LNCaP clone FGC (cell line): Measurements from ENCODE around the gene COX10.

Experiments used
- DNase-seq: peaks from one replicate; pipeline ENCODE4 v3.0.0-alpha.2; 2011; ENCODE audit warnings: low read depth
- H3K4me3 ChIP-seq: 2 replicates; pipeline ENCODE4 v1.5.1; 2011; ENCODE audit warnings: mild to moderate bottlenecking, low read depth, low read length, control low read depth
- CTCF ChIP-seq: IDR thresholded peaks from 2 replicates; pipeline ENCODE4 v1.5.1; 2012; ENCODE audit warnings: mild to moderate bottlenecking; ENCODE audit not compliant: control insufficient read depth, insufficient read depth; ENCODE audit errors: extremely low read depth

COX10 gene

DNA sequence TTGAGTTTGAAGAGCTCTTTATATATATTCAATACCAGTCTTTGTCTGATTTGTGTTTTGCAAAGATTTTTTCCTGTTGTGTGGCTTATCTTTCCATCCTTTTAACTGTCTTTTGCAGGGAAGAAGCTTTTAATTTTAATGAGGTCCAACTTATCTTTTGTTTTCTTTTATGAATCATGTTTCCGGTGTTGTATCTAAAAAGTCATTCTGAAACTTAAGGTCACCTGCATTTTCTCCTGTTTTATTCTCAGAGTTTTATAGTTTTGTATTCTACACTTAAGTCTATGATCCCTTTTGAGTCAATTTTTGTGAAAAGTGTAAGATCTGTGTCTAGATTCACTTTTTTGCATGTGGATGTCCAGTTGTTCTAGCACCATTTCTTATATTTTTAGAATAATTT, 24.6 kb upstream of the COX10 start:
- H3K4me3 ChIP-seq: no peak overlapping the region
- DNase-seq: no peak

DNA sequence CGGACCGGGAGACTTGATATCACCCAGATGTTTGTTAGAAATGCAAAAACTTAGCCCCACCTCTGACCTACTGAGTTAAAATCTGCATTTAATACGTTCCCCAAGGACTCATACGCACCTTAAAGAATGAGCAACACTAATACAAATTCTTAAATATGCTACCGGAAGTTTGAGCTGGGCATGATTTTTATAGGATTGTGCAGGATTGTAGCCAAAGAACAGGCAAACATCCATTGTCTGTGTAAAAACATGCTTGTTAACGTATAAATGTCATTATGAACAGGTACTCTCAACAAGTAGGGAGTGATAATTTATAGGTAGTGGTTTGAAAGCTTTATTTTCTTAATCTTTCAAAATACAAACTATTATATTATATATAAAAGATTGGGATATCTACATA, 22.3 kb upstream of the COX10 start:
- no peak for TF ChIP-seq CTCF
- DNase-seq: peak; percentile 67
- no peak overlapping the region for H3K4me3 ChIP-seq

More for the DNA sequence above, 24.6 kb upstream of the COX10 start:
- TF ChIP-seq CTCF: no peak

DNA sequence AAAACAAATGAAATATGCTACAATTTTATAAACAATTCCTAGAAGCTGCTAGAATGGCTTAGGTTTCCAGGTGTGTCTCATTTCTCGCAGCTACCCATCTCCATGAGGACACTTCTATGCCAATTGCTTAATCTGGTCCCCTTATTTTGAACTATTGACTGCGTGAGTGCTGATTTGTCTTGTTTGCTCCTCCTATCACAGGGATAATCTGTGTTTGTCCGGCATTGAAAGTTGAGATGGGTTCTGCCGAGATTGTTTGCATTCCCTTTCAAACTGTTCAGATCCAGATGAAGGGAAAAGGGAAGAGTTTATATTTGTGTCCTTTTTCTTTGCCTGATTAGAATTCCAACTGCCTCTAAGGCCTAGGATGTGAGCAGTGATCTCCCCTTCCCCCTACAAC, 21.7 kb upstream of the COX10 start:
- H3K4me3 ChIP-seq: no peak overlapping the region
- no peak for TF ChIP-seq CTCF

GRCh38 chr17:14048169-14048568, 21.1 kb upstream of the COX10 start:
- DNase-seq: no peak
- no peak overlapping the region for H3K4me3 ChIP-seq
- peak; percentile 32; the same call in 1 of the 2 replicates for TF ChIP-seq CTCF

More for the DNA sequence above, 21.7 kb upstream of the COX10 start:
- no peak for DNase-seq

- DNase-seq: no peak
- TF ChIP-seq CTCF: no peak
- H3K4me3 ChIP-seq: no peak overlapping the region
These were observed 18.7 kb upstream of the COX10 start for GRCh38 chr17:14050616-14051015.

- no peak for DNase-seq
- H3K4me3 ChIP-seq: no peak overlapping the region
- no peak for TF ChIP-seq CTCF
These were observed 17.6 kb upstream of the COX10 start for GRCh38 chr17:14051692-14052091.

GRCh38 chr17:14052886-14053615, 16.3 kb upstream of the COX10 start:
- peak; percentile 70 for DNase-seq
- TF ChIP-seq CTCF: no peak
- H3K4me3 ChIP-seq: peak overlapping the region; percentile 13
